Neuronal stem cell (in vitro differentiated cells): ENCODE measurements around the gene MARVELD2.
"Not testable (repeated sequence)": the region's sequence is repeated elsewhere in the genome, so short reads cannot be mapped to it uniquely, and the experiment has no call there.

Experiments
- DNase-seq: peaks from one replicate; pipeline ENCODE4 v3.0.0-alpha.2; 2013; ENCODE audit warnings: low spot score
- H2AFZ ChIP-seq: one replicate; pipeline ENCODE4 v1.6.1; 2013; ENCODE audit warnings: mild to moderate bottlenecking, low read length, inconsistent platforms
- H2AK5ac ChIP-seq: 2 replicates; pipeline ENCODE4 v1.6.1; 2013; ENCODE audit warnings: low read depth, mild to moderate bottlenecking, inconsistent platforms, low read length, moderate library complexity, mixed read lengths
- H2BK120ac ChIP-seq: 2 replicates; pipeline ENCODE4 v1.6.1; 2013; ENCODE audit warnings: low read depth, mild to moderate bottlenecking, inconsistent platforms, low read length, moderate library complexity, mixed read lengths
- H2BK12ac ChIP-seq: one replicate; pipeline ENCODE4 v1.6.1; 2013; ENCODE audit warnings: low read length, inconsistent platforms
- H2BK15ac ChIP-seq: 2 replicates; pipeline ENCODE4 v1.6.1; 2013; ENCODE audit warnings: mild to moderate bottlenecking, low read length, inconsistent platforms, mixed read lengths
- H2BK5ac ChIP-seq: one replicate; pipeline ENCODE4 v1.6.1; 2013; ENCODE audit warnings: inconsistent platforms, mild to moderate bottlenecking, low read length, moderate library complexity
- H3K14ac ChIP-seq: one replicate; pipeline ENCODE4 v1.6.1; 2013; ENCODE audit warnings: low read length, inconsistent platforms
- H3K18ac ChIP-seq: 2 replicates; pipeline ENCODE4 v1.6.1; 2013; ENCODE audit warnings: low read length, inconsistent platforms
- H3K23ac ChIP-seq: 2 replicates; pipeline ENCODE4 v1.6.1; 2013; ENCODE audit warnings: low read depth, mild to moderate bottlenecking, mixed read lengths, low read length, inconsistent platforms; ENCODE audit not compliant: poor library complexity
- H3K27ac ChIP-seq: replicated peaks from 3 replicates; pipeline ENCODE4 v1.5.1; 2013; ENCODE audit warnings: low read length, inconsistent platforms
- H3K27me3 ChIP-seq, 3 experiments: 2 replicates each; pipeline ENCODE4 v1.6.1; 2013; ENCODE audit warnings: low read length in 3 of 3, mild to moderate bottlenecking in 2 of 3, inconsistent platforms in 1 of 3, low read depth in 1 of 3, mixed read lengths in 1 of 3, moderate library complexity in 1 of 3; ENCODE audit not compliant: control insufficient read depth in 3 of 3, insufficient read depth in 3 of 3
- H3K36me3 ChIP-seq, 2 donors: replicated peaks in 1 of 2; 2 replicates each; pipeline ENCODE4 v1.6.1; 2013; ENCODE audit warnings: low read length in 2 of 2; ENCODE audit not compliant: control insufficient read depth in 2 of 2, insufficient read depth in 2 of 2
- H3K4ac ChIP-seq: 2 replicates; pipeline ENCODE4 v1.6.1; 2013; ENCODE audit warnings: inconsistent platforms, mild to moderate bottlenecking, low read length, moderate library complexity
- H3K4me1 ChIP-seq, 2 donors: 1 replicate in 1 of 2; 2 replicates in 1 of 2; pipeline ENCODE4 v1.6.1; 2013; ENCODE audit warnings: low read length in 2 of 2, low read depth in 1 of 2; ENCODE audit not compliant: control insufficient read depth in 2 of 2, insufficient read depth in 1 of 2
- H3K4me2 ChIP-seq: one replicate; pipeline ENCODE4 v1.6.1; 2013; ENCODE audit warnings: mild to moderate bottlenecking, low read length, inconsistent platforms; ENCODE audit not compliant: insufficient read depth, poor library complexity, severe bottlenecking
- H3K4me3 ChIP-seq, 2 donors: 2 replicates each; pipeline ENCODE4 v1.5.1; 2013; ENCODE audit warnings: low read length in 2 of 2, mild to moderate bottlenecking in 2 of 2, inconsistent platforms in 1 of 2, moderate library complexity in 1 of 2
- H3K79me1 ChIP-seq: one replicate; pipeline ENCODE4 v1.6.1; 2013; ENCODE audit warnings: low read depth, mild to moderate bottlenecking, inconsistent platforms, low read length, moderate library complexity
- H3K9ac ChIP-seq: one replicate; pipeline ENCODE4 v1.6.1; 2013; ENCODE audit warnings: mild to moderate bottlenecking, low read depth, low read length, inconsistent platforms; ENCODE audit not compliant: poor library complexity
- H3K9me3 ChIP-seq, 2 donors: replicated peaks in 1 of 2; 2 replicates each; pipeline versions ENCODE3 to v1.6.1; 2013; ENCODE audit warnings: low read length in 2 of 2, mild to moderate bottlenecking in 2 of 2, inconsistent platforms in 1 of 2, low read depth in 1 of 2, mixed read lengths in 1 of 2, moderate library complexity in 1 of 2; ENCODE audit not compliant: control insufficient read depth in 2 of 2, insufficient read depth in 1 of 2
- H4K8ac ChIP-seq: one replicate; pipeline ENCODE4 v1.6.1; 2013; ENCODE audit warnings: low read depth, mild to moderate bottlenecking, inconsistent platforms, low read length, moderate library complexity
- H4K91ac ChIP-seq: one replicate; pipeline ENCODE4 v1.6.1; 2013; ENCODE audit warnings: low read length, low read depth, mild to moderate bottlenecking, inconsistent platforms; ENCODE audit not compliant: poor library complexity
- WGBS, 2 donors: extraction: QIAGEN DNeasy Blood & Tissue Kit; methylation state at CpG; one replicate each; pipeline ENCODE4 v1.1.7; 2013; ENCODE audit warnings: missing lambda C conversion rate in 2 of 2, mixed read lengths in 1 of 2; ENCODE audit not compliant: insufficient read length in 2 of 2, insufficient replicate concordance in 1 of 2; ENCODE audit errors: extremely low coverage in 2 of 2; 5-methylcytosine and 5-hydroxymethylcytosine counted together

MARVELD2 gene

DNA sequence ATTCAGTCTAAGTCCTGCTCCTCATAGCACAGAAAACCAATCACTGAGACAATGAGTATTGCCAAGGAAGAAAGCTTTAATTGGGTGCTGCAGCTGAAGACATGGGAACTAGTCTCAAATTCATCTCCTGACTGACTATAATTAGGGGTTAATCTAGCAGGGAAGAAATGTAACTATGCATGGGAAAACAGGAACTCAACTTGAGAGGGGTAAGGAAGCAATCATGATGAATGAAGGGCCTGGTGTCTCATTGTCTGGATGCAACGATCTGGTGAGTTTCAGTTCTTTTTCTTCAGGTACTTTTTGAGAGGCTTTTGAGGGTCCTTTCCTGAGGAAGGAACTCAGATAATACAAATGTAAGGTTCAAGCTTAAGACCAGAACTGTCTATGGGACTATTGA is 53.7 kb downstream of the MARVELD2 start:
- no peak for DNase-seq
- Histone ChIP-seq H3K27ac (no peak overlapping the region), H3K4me2 (no peak overlapping the region), H3K27me3 (no peaks in the 10 kb centered on the region), H2BK15ac (no peak overlapping the region), H2AFZ (no peak overlapping the region), H3K4ac (no peak overlapping the region), H3K14ac (no peak overlapping the region), H4K8ac (no peak overlapping the region), H3K4me3 (no peak overlapping the region), H2BK120ac (no peak overlapping the region), H3K79me1 (no peaks in the 10 kb centered on the region), H2BK5ac (no peak overlapping the region), H3K9me3 (no peaks in the 10 kb centered on the region), H3K9ac (no peak overlapping the region), H3K23ac (no peak overlapping the region), H4K91ac (no peak overlapping the region), H3K18ac (no peak overlapping the region), H2BK12ac (no peak overlapping the region), H2AK5ac (no peak overlapping the region), H3K36me3 (no peaks in the 10 kb centered on the region), H3K4me1 (no peaks in the 10 kb centered on the region)
- WGBS, 2 donors: no CpG with 5 or more reads among the region's 1 CpG

DNA sequence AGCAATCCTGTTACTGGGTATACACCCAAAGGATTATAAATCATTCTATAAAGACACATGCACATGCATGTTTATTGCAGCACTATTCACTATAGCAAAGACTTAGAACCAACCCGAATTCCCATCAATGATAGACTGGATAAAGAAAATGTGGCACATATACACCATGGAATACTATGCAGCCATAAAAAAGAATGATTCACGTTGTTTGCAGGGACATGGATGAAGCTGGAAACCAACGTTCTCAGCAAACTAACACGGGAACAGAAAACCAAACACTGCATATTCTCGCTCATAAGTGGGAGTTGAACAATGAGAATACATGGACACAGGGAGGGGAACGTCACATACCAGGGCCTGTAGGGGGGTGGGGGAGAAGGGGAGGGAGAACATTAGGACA is 56.6 kb downstream of the MARVELD2 start:
- H4K8ac ChIP-seq: not testable (repeated sequence)

DNA sequence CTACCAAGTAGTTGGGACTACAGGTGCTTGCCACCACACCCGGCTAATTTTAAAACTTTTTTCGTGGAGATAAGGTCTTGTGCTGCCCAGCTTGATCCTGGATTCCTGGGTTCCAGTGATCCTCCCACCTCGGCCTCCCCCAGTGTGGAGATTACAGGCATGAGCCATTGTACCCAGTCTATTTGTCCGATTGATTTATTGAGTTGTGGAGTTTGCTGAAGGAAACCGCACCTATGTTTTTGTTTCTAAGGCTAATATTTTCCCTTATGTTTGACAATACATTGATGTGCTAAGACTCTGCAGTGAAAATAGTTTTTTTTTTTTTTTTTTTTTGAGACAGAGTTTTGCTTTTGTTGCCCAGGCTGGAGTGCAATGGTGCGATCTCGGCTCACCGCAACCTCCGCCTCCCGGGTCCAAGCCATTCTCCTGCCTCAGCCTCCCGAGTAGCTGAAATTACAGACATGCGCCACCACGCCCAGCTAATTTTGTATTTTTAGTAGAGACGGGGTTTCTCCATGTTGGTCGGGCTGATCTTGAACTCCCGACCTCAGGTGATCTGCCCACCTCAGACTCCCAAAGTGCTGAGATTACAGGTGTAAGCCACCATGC is 57.7 kb downstream of the MARVELD2 start:
- not testable (repeated sequence) for H3K4me1 ChIP-seq, H3K23ac ChIP-seq, H3K27me3 ChIP-seq, H3K4me3 ChIP-seq, H2AFZ ChIP-seq, H3K79me1 ChIP-seq, H2BK120ac ChIP-seq, H2AK5ac ChIP-seq, H3K36me3 ChIP-seq, H3K27ac ChIP-seq, H2BK15ac ChIP-seq, H3K18ac ChIP-seq, DNase-seq, H4K8ac ChIP-seq, H3K9ac ChIP-seq, H3K4ac ChIP-seq, H3K14ac ChIP-seq, H3K4me2 ChIP-seq, H4K91ac ChIP-seq, H2BK12ac ChIP-seq, H3K9me3 ChIP-seq, H2BK5ac ChIP-seq
- no CpG with 5 or more reads among the region's 16 CpGs for WGBS, 2 donors

More for the DNA sequence above, 56.6 kb downstream of the MARVELD2 start:
- H3K23ac ChIP-seq, H3K4me2 ChIP-seq, H2BK120ac ChIP-seq, H3K36me3 ChIP-seq, H2BK5ac ChIP-seq, H3K14ac ChIP-seq, H3K79me1 ChIP-seq, H3K4ac ChIP-seq, H3K9me3 ChIP-seq, H3K4me1 ChIP-seq, H3K4me3 ChIP-seq, H2AFZ ChIP-seq, H2BK15ac ChIP-seq, H2AK5ac ChIP-seq, H3K27ac ChIP-seq, H4K91ac ChIP-seq, H3K18ac ChIP-seq, H3K9ac ChIP-seq, DNase-seq, H2BK12ac ChIP-seq, H3K27me3 ChIP-seq: not testable (repeated sequence)
- no CpG with 5 or more reads among the region's 6 CpGs for WGBS, 2 donors

DNA sequence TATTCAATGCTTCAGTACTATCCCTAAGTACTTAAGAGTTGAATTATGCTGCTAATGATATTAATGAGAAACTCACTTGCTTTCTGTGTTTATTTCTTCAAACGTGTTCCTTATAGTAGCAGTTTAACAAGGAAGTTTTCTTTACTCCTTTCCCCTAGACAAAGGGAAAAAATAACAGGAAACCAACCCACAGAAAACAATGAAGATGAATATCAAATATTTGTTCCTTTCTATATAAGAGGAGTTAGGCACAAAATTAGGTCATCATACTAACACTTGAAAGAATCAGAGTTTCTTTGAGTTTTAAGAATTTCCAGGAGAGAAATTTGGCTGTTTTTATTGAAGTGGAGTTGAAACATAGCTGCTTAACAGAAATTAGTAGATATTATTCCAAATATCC is 62.3 kb downstream of the MARVELD2 start:
- H3K4me1 ChIP-seq: no peaks in the 10 kb centered on the region
- no peak overlapping the region for H3K18ac ChIP-seq
- H2BK12ac ChIP-seq: no peak overlapping the region
- H3K4me2 ChIP-seq: no peak overlapping the region
- H3K9ac ChIP-seq: no peak overlapping the region
- no peak overlapping the region for H4K8ac ChIP-seq
- H3K23ac ChIP-seq: no peak overlapping the region
- H3K27me3 ChIP-seq: no peaks in the 10 kb centered on the region
- H2AFZ ChIP-seq: no peak overlapping the region
- no peak for DNase-seq
- no peak overlapping the region for H2AK5ac ChIP-seq
- H3K79me1 ChIP-seq: no peaks in the 10 kb centered on the region
- no peaks in the 10 kb centered on the region for H3K36me3 ChIP-seq
- H2BK5ac ChIP-seq: no peak overlapping the region
- H3K9me3 ChIP-seq: no peaks in the 10 kb centered on the region
- no peak overlapping the region for H2BK15ac ChIP-seq
- H3K14ac ChIP-seq: no peak overlapping the region
- no peak overlapping the region for H4K91ac ChIP-seq
- H2BK120ac ChIP-seq: no peak overlapping the region
- no CpG with 5 or more reads among the region's 1 CpG for WGBS, 2 donors
- no peak overlapping the region for H3K4me3 ChIP-seq
- no peak overlapping the region for H3K4ac ChIP-seq
- no peak overlapping the region for H3K27ac ChIP-seq
